HepG2 (cell line): Measurements from ENCODE around the gene KANSL3. TPM values are rescaled to one million over a fixed set of nuclear protein-coding genes. Genes with fewer than 3 reads are reported as not detected.

Experiments
- AKNA ChIP-seq: sonication (generic); formaldehyde crosslinking; IDR thresholded peaks from 2 replicates; pipeline ENCODE4 v1.4.0; 2020; ENCODE audit warnings: missing genetic modification reagents, borderline replicate concordance
- CBX1 ChIP-seq: IDR thresholded peaks from one replicate; pipeline ENCODE4 v1.6.1; 2016; ENCODE audit warnings: antibody characterized with exemption, low read depth
- E2F1 ChIP-seq: sonication (generic); formaldehyde crosslinking; IDR thresholded peaks from 2 replicates; pipeline ENCODE4 v1.5.0; 2020; ENCODE audit warnings: missing genetic modification reagents
- FOXK1 ChIP-seq: sonication (generic); formaldehyde crosslinking; IDR thresholded peaks from 2 replicates; pipeline ENCODE4 v1.4.0; 2020; ENCODE audit warnings: low read depth, missing genetic modification reagents, borderline replicate concordance
- KDM5A ChIP-seq: fragments of 200-600 bp; sonication (generic); IDR thresholded peaks from 2 replicates; pipeline ENCODE4 v1.7.0; 2018; ENCODE audit warnings: antibody characterized with exemption, mild to moderate bottlenecking, low read length, borderline replicate concordance
- LCORL ChIP-seq, 2 experiments: fragments of 450-650 bp in 1 of 2; sonication (generic) in 1 of 2; formaldehyde crosslinking in 1 of 2; IDR thresholded peaks; 2 replicates each; pipeline versions ENCODE4 v1.5.0 to v1.6.1; 2017 to 2020; ENCODE audit warnings: antibody characterized with exemption in 1 of 2, missing genetic modification reagents in 1 of 2
- PRMT3 ChIP-seq: sonication (generic); formaldehyde crosslinking; IDR thresholded peaks from 2 replicates; pipeline ENCODE4 v1.8.1; 2022; ENCODE audit warnings: low read depth, mild to moderate bottlenecking, moderate library complexity, missing genetic modification reagents, borderline replicate concordance
- TFDP2 ChIP-seq: sonication (generic); formaldehyde crosslinking; IDR thresholded peaks from 2 replicates; pipeline ENCODE4 v1.4.0; 2020; ENCODE audit warnings: missing genetic modification reagents
- ZKSCAN5 ChIP-seq: sonication (generic); formaldehyde crosslinking; IDR thresholded peaks from 2 replicates; pipeline ENCODE4 v1.5.1; 2020; ENCODE audit warnings: mild to moderate bottlenecking, missing genetic modification reagents
- ZNF224 ChIP-seq: sonication (generic); formaldehyde crosslinking; IDR thresholded peaks from 2 replicates; pipeline ENCODE4 v1.5.0; 2020; ENCODE audit warnings: mild to moderate bottlenecking, missing genetic modification reagents
- ZNF589 ChIP-seq: sonication (generic); formaldehyde crosslinking; conservative IDR thresholded peaks from 2 replicates; pipeline ENCODE4 v1.8.0; 2022; ENCODE audit warnings: mild to moderate bottlenecking, moderate library complexity, missing genetic modification reagents
- ZNF607 ChIP-seq: sonication (generic); formaldehyde crosslinking; IDR thresholded peaks from 2 replicates; pipeline ENCODE4 v1.5.1; 2020; ENCODE audit warnings: missing genetic modification reagents, mild to moderate bottlenecking, borderline replicate concordance
- ZNF704 ChIP-seq: sonication (generic); formaldehyde crosslinking; IDR thresholded peaks from 2 replicates; pipeline ENCODE4 v1.8.1; 2023; ENCODE audit warnings: mild to moderate bottlenecking, inconsistent platforms, moderate library complexity, missing genetic modification reagents, borderline replicate concordance
- ZNF879 ChIP-seq: sonication (generic); formaldehyde crosslinking; IDR thresholded peaks from 2 replicates; pipeline ENCODE4 v1.8.1; 2023; ENCODE audit warnings: missing genetic modification reagents
- polyA plus RNA-seq, 8 experiments: library from polyadenylated mRNA; depleted of rRNA in 3 of 8; stranded (reverse) in 7 of 8; unstranded in 1 of 8; fragments of >200 nt; fragmentation: Illumina TruSeq in 4 of 8; extraction: Trizol in 4 of 8; gene quantifications; 2 replicates each; pipeline versions ENCODE4 v1.2.1 to v1.2.3, GENCODE V29; 2011 to 2016; ENCODE audit warnings: low read depth in 4 of 8, missing spikeins in 1 of 8, mixed read lengths in 1 of 8; ENCODE audit not compliant: insufficient read depth in 1 of 8
- total RNA-seq, 5 experiments: library from RNA; depleted of rRNA; stranded (reverse); fragments of >200 nt; fragmentation: Illumina TruSeq; extraction: Trizol; gene quantifications; 2 replicates each; pipeline ENCODE4 v1.2.3, GENCODE V29; 2016; ENCODE audit warnings: low read depth in 1 of 5
- TF ChIP-seq, protein P1 (sequence below): sonication (generic); formaldehyde crosslinking; conservative IDR thresholded peaks from 2 replicates; pipeline ENCODE4 v1.4.0; 2020; ENCODE audit warnings: missing genetic modification reagents
- TF ChIP-seq, protein P2 (sequence below): sonication (generic); formaldehyde crosslinking; IDR thresholded peaks from 2 replicates; pipeline ENCODE4 v1.4.0; 2020; ENCODE audit warnings: missing genetic modification reagents

KANSL3 gene
- total and polyA plus RNA-seq, 2 of the 13 experiments (the other 11 are each of a cell fraction or from before 2014, with no cell fraction given) = 20.8 to 37.3 TPM

DNA sequence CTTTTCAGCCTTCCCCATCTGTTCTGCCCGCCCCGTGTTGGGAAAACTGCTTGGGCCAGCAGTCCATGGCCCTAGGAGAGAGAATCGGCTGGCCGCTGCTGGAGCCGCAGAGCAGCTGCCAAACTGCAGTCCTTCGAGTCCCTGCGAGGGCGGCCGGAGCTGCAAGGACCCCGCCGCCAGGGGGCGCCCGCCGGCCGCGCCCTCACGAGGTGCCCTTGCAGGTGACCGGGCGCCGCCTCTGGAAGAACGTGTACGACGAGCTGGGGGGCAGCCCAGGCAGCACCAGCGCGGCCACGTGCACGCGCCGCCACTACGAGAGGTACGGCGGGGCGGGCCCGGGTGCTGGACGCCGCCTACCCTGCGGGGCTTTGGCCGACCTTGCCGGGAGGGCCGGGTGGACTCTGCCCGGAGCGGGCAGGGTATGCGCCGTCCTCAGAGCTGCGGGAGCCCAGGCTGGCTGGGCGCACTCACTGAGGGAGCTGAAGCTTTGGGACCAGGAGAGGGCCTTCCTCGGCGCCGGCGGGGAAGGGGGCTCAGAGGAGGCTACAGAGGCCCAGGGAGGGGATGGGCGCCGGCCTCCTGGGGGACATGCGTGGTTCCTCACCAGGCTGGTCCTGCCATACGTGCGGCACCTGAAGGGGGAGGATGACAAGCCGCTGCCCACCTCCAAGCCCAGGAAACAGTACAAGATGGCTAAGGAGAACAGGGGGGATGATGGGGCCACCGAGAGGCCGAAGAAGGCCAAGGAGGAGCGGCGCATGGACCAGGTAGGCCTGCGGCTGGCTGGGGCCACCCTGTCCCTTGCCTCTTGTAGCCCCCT is 87.9 kb downstream of the KANSL3 start (continued):
- no peak; the same call in 1 of the 2 replicates for TF ChIP-seq ZNF607
- no peak for TF ChIP-seq CBX1
- TF ChIP-seq ZNF589 = peak; percentile 96
- peak; percentile 36; the same call in 1 of the 2 replicates for TF ChIP-seq ZNF704 (CRISPR knock-in tag)
- peak; percentile 68; the same call in 1 of the 2 replicates for TF ChIP-seq E2F1
- TF ChIP-seq TFDP2 = peak; percentile 92
- no peak for TF ChIP-seq LCORL (IDR thresholded peaks at IDR 0.05)
- TF ChIP-seq LCORL (CRISPR knock-in tag; IDR thresholded peaks at IDR 0.05) = peak; percentile 95; the same call in 1 of the 2 replicates
- no peak for TF ChIP-seq ZKSCAN5 (CRISPR knock-in tag)
- TF ChIP-seq ZNF224 (CRISPR knock-in tag) = 0 out of 2 replicates have a peak, but pooled peaks have one; percentile 22
- no peak for TF ChIP-seq PRMT3 (CRISPR knock-in tag)
- TF ChIP-seq, protein P1, sequence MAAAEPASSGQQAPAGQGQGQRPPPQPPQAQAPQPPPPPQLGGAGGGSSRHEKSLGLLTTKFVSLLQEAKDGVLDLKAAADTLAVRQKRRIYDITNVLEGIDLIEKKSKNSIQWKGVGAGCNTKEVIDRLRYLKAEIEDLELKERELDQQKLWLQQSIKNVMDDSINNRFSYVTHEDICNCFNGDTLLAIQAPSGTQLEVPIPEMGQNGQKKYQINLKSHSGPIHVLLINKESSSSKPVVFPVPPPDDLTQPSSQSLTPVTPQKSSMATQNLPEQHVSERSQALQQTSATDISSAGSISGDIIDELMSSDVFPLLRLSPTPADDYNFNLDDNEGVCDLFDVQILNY (CRISPR knock-in tag) = no peak
- TF ChIP-seq, protein P2, sequence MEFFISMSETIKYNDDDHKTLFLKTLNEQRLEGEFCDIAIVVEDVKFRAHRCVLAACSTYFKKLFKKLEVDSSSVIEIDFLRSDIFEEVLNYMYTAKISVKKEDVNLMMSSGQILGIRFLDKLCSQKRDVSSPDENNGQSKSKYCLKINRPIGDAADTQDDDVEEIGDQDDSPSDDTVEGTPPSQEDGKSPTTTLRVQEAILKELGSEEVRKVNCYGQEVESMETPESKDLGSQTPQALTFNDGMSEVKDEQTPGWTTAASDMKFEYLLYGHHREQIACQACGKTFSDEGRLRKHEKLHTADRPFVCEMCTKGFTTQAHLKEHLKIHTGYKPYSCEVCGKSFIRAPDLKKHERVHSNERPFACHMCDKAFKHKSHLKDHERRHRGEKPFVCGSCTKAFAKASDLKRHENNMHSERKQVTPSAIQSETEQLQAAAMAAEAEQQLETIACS = peak; percentile 95
- TF ChIP-seq FOXK1 (CRISPR knock-in tag) = peak; percentile 64; the same call in 1 of the 2 replicates
- no peak for TF ChIP-seq ZNF879 (CRISPR knock-in tag)
- TF ChIP-seq KDM5A = no peak
- TF ChIP-seq AKNA (CRISPR knock-in tag) = no peak
